ENCODE measurements around the gene PCSK6.
A peak's percentile ranks its signal among the peaks of the same experiment; 100 is the strongest.
"Not testable (repeated sequence)": the region's sequence is repeated elsewhere in the genome, so short reads cannot be mapped to it uniquely, and the experiment has no call there.

PCSK6 gene

GRCh38 chr15:101296418-101297405, 192.8 kb downstream of the PCSK6 start:
- DNase-seq = no peak

DNA sequence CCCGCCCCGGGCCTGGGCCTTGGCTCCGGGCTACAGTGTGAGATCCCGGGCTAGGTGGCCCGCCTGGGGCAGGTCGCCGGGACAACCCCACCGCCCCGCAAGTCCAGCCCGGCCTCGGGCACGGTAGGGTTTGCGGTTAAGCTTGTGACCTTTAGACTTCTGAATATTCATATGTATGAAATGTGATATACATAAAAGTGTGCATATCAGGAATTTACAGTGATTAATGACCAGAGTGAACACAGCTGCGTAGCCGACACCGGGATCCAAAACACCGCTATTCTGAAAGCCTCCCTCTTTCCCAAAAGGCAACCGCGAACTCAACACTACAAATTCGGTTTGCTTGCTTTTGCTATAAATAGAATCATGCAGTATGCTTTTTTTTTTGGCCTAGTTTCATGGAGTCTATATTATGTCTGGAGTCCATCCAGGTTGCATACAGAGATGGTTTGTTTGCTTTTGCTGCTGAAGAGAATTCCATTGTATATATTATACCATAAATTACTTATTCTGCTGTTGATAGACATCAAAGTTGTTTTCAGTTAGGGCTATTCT, 193.8 kb downstream of the PCSK6 start:
- peak; percentile 70 for DNase-seq

- peak; percentile 95 for DNase-seq
Measured at GRCh38 chr15:101294731-101295606, 194.5 kb downstream of the PCSK6 start, which contains the start of gene SNRPA1. Gene SNRPA1 (minus strand): TSS chr15:101295248. CDS start chr15:101295178, 70 bp downstream.

DNA sequence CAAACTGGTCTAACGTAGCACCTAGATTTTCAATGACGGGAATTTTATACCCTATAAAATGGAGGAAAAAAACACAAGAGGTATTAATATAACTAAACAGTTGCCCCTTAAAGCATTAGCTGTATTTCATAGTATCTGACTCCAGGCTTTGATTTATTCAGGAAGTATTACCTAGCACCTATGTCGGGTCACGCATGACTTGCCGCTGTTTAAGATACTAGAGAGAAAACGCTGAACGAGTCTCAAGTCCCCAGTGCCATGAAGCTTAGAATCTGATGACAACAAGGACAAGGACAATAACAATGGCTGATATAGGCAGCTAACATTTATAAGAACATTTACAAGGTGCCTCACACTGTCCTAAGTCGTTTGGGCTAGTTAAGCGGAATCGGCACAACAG, 196.4 kb downstream of the PCSK6 start:
- DNase-seq = no peak

- DNase-seq = peak; percentile 74
Measured at GRCh38 chr15:101288905-101289513, 200.5 kb downstream of the PCSK6 start.

DNA sequence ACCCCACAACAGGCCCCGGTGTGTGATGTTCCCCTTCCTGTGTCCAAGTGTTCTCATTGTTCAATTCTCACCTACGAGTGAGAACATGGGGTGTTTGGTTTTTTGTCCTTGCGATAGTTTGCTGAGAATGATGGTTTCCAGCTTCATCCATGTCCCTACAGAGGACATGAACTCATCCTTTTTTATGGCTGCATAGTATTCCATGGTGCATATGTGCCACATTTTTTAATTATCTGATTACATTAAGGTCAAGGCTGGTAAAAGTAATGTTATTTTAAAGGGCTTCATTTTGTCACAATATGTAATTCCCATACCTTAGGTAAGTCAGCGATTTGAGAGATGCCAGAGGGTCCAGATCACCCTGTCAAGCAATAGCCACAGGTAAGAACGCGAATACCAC, 202.2 kb downstream of the PCSK6 start:
- not testable (repeated sequence) for DNase-seq

- DNase-seq = no peak
Measured at GRCh38 chr15:101286471-101287114, 202.9 kb downstream of the PCSK6 start.

- no peak for DNase-seq
Measured at GRCh38 chr15:101283931-101284330, 205.6 kb downstream of the PCSK6 start.

- DNase-seq = no peak
Measured at GRCh38 chr15:101280007-101280406, 209.5 kb downstream of the PCSK6 start.

- DNase-seq = no peak
Measured at GRCh38 chr15:101277943-101278564, 211.5 kb downstream of the PCSK6 start.

DNA sequence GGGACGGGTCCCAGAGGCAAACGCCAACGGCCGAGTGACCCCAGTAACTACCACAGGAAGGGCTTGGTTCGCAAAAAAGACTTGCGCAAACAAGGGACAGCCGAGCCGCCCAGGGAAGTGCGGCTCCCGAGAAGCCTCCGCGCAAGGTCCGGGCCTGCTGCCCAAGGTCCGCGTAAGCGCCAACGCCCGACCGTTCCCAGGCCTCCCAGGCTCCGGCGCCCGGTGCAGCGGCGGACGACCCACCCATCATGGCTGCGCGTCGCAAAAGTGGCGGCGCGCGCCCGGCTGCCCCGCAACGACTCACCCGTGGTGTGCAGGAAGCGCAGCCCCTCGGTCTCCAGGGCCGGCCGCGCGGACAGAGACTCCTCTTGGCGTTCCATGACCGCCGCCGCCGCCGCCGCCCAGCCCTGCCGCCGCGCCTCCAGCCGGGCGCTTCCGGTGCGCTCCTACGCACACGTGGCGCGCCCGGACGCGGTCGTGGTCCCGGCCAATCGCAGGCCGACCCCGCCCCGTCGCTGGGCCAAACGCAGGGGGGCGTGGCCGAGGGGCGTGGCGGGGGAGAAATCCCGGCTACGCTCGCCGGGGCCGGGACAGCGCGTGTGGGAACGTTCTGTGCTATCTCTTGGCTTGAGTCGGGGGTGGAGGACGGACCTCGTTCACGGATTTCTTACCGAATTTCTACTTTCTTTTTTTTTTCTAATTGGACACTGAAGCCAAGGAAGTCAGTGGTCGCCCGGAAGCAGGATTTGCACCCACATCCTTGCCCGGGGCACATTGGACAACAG, 212.3 kb downstream of the PCSK6 start, which contains the start of gene SELENOS:
Gene SELENOS, minus strand, starts transcription at position 448 of the 785 bp plus-strand sequence. Its CDS starts 68 bp downstream, at position 380.
- DNase-seq = peak; percentile 94

GRCh38 chr15:101276501-101277037, 212.9 kb downstream of the PCSK6 start:
- peak; percentile 54 for DNase-seq

DNA sequence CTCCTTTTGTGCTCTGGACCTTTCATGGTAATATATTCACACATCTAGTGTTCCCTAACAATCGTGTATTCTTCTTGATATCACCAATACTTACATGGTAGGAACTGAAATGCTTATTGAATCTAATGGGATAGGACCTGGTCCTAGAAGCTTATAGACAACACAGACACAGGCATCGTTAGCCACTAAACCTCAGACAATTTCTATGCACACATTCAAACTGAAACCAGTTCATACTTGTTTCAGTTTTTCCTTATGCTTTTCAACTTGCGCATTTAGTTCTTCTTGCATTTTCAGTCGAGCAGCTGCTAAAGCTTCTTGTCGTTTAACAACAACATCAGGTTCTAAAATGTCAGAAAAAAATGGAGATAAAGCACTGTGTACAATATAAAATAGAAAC, 214.5 kb downstream of the PCSK6 start:
- DNase-seq = no peak

GRCh38 chr15:101273534-101273933, 216.0 kb downstream of the PCSK6 start:
- no peak for DNase-seq

DNA sequence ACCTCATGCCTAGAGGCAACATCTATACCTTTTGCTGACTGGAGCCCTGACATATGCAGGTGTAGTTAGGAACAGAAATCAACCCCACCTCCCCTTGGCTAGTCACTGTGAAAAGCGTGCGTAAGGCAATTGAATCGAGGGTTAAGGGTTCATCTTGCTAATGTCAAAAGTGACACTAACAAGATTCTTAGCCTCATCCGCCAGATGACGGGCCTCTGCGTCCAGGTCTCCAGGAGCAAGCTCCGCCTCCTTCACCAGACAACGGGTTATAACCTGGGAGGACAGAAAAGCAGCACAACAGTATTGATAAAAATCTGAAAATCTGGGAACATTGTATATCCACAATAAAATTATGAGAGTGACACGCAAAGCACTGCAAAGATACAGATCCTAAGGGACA, 216.9 kb downstream of the PCSK6 start:
- no peak for DNase-seq

DNA sequence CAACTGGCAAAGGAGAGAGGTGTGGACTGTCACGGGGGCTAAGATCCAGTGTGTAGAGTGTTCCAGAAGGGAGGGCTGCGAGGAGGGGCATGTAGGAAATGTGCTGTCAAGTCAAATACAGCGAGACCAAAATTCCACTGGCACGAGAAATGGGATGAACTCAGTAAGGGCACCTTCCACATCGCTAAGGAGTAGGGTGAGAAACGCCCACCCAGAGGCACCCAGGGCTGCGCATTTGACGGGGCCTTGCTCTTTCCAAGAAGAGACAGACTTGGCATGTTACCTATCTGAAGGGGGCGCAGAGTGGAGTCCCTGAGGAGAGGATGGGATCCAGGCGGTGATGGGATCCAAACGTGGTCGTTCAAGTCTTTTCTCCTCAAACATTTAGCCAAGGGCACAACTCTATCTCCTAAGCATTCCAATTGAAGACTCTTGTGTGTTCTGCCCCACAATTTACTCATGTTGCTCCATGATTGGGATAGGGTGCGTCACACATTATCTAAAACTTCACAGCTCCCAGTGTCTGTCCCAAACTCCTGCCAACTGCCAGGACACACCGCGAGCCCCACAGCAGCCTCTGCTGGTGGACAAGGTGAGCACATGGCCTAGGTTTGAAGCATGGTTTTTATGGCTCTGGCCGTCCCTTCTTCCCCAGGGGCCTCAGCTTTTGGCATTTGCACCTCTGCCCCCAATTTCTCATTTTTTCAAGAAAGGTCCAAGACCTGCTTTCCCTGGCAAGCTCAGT, 219.9 kb downstream of the PCSK6 start:
- DNase-seq = peak; percentile 10

GRCh38 chr15:101267320-101268104, 222.0 kb downstream of the PCSK6 start:
- DNase-seq = no peak

DNA sequence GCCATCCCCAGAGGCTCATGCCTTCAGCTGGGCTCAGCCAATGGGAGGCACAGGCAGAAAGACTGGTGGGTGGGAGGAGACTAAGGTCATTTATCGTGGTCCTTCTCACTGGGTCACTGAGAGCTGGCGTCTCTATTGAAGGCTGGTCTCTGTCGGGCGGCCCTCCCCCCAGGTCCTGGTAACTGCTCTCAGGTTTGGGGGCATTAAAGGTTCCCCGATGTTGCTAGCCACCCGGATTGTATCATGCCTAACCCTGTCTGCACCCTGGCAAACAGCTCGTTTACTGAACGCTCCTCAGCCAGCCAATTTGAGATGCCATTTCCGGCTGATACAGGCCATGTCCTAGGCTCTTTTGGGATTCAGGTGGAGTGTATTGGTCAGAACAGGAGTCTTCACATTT, 222.7 kb downstream of the PCSK6 start:
- no peak for DNase-seq

DNA sequence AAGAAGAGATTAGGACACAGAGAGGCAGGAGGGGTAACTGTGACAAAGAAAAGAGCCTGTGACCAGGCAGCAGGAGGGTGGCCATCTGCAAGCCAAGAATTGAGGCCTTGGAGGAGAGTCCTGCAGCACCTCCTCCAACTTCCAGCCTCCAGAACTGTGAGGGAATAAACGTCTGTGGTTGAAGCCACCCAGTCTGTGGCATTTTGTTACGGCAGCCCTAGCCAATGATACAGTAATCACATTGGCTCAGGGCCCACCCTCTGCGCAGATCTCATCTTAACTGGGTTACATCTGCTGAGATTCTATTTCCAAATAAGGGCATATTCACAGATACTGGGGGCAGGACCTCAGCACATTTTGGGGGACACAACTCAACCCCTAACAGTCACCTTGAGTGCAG, 223.5 kb downstream of the PCSK6 start:
- no peak for DNase-seq
